WTC11 (cell line): ENCODE data around the gene STX8. TPM values are rescaled to one million over a fixed set of nuclear protein-coding genes. Genes with fewer than 3 reads are reported as not detected.

Experiments used
- ATAC-seq: fragments of 200-7000 bp; cut with Tn5 transposase; 2 replicates; pipeline ENCODE4 v1.10.0; 2021; ENCODE audit warnings: mild to moderate bottlenecking, moderate library complexity
- CTCF ChIA-PET: fragments of 300-600 bp; sonication (Branson Sonifier 250); formaldehyde crosslinking; loops from one replicate; lab custom pipeline; 2021; ENCODE audit warnings: antibody characterized with exemption; lab: Charles Lee
- POLR2A ChIA-PET: fragments of 350-600 bp; sonication (Branson Sonifier 250); formaldehyde crosslinking; loops from one replicate; lab custom pipeline; 2021; ENCODE audit warnings: antibody characterized with exemption; lab: Charles Lee
- DNase-seq: peaks from one replicate; pipeline ENCODE4 v3.0.0; 2021; ENCODE audit warnings: low spot score
- H3K27ac Mint-ChIP-seq: 2 replicates; pipeline ENCODE4 v1.8.0; 2021; ENCODE audit warnings: mixed read lengths
- H3K27me3 Mint-ChIP-seq: 2 replicates; pipeline ENCODE4 v1.8.0; 2021; ENCODE audit warnings: low read depth, mild to moderate bottlenecking, moderate library complexity, mixed read lengths
- H3K36me3 Mint-ChIP-seq: 2 replicates; pipeline ENCODE4 v1.8.0; 2021; ENCODE audit warnings: mixed read lengths
- H3K4me1 Mint-ChIP-seq: 2 replicates; pipeline ENCODE4 v1.8.0; 2022; ENCODE audit warnings: mixed read lengths
- H3K4me3 Mint-ChIP-seq: 2 replicates; pipeline ENCODE4 v1.8.0; 2021; ENCODE audit warnings: mild to moderate bottlenecking, moderate library complexity, mixed read lengths
- H3K9me3 Mint-ChIP-seq: 2 replicates; pipeline ENCODE4 v1.8.0; 2021; ENCODE audit warnings: mixed read lengths
- CBFB ChIP-seq: sonication (generic); formaldehyde crosslinking; IDR thresholded peaks from 2 replicates; pipeline ENCODE4 v1.8.1; 2022; ENCODE audit warnings: mild to moderate bottlenecking, low read depth, missing genetic modification reagents
- CREB1 ChIP-seq: sonication (generic); formaldehyde crosslinking; IDR thresholded peaks from 2 replicates; pipeline ENCODE4 v1.8.0; 2023; ENCODE audit warnings: mild to moderate bottlenecking, missing genetic modification reagents
- CTCF ChIP-seq: fragments of 200-600 bp; IDR thresholded peaks from 2 replicates; pipeline ENCODE4 v1.8.0; 2022; ENCODE audit warnings: antibody characterized with exemption
- E2F1 ChIP-seq: sonication (generic); formaldehyde crosslinking; IDR thresholded peaks from 2 replicates; pipeline ENCODE4 v1.8.0; 2022; ENCODE audit warnings: mild to moderate bottlenecking, missing genetic modification reagents
- E2F4 ChIP-seq: sonication (generic); formaldehyde crosslinking; IDR thresholded peaks from 2 replicates; pipeline ENCODE4 v1.8.1; 2022; ENCODE audit warnings: low read depth, mild to moderate bottlenecking, moderate library complexity, missing genetic modification reagents, borderline replicate concordance
- FOXJ3 ChIP-seq: sonication (generic); formaldehyde crosslinking; IDR thresholded peaks from 2 replicates; pipeline ENCODE4 v1.9.0; 2021; ENCODE audit warnings: missing genetic modification reagents, mild to moderate bottlenecking, borderline replicate concordance
- GABPB1 ChIP-seq: sonication (generic); formaldehyde crosslinking; IDR thresholded peaks from 2 replicates; pipeline ENCODE4 v1.8.1; 2023; ENCODE audit warnings: mild to moderate bottlenecking, missing genetic modification reagents
- IRF1 ChIP-seq: sonication (generic); formaldehyde crosslinking; IDR thresholded peaks from 2 replicates; pipeline ENCODE4 v1.8.0; 2023; ENCODE audit warnings: missing genetic modification reagents
- IRF2 ChIP-seq: sonication (generic); formaldehyde crosslinking; IDR thresholded peaks from 2 replicates; pipeline ENCODE4 v1.8.0; 2022; ENCODE audit warnings: low read depth, missing genetic modification reagents, borderline replicate concordance
- MXD4 ChIP-seq: fragments of 250-450 bp; sonication (Bioruptor Pico); IDR thresholded peaks from 2 replicates; pipeline ENCODE4 v1.8.0; 2021; ENCODE audit warnings: mild to moderate bottlenecking, moderate library complexity, borderline replicate concordance
- NFYB ChIP-seq: sonication (generic); formaldehyde crosslinking; conservative IDR thresholded peaks from 2 replicates; pipeline ENCODE4 v1.8.0; 2022; ENCODE audit warnings: low read depth, missing genetic modification reagents
- PRRX2 ChIP-seq: fragments of 250-450 bp; sonication (Bioruptor Pico); IDR thresholded peaks from 2 replicates; pipeline ENCODE4 v1.8.0; 2021; ENCODE audit warnings: mild to moderate bottlenecking
- SMAD4 ChIP-seq: sonication (generic); formaldehyde crosslinking; IDR thresholded peaks from 2 replicates; pipeline ENCODE4 v1.8.0; 2022; ENCODE audit warnings: mild to moderate bottlenecking, missing genetic modification reagents
- SP1 ChIP-seq: sonication (generic); formaldehyde crosslinking; conservative IDR thresholded peaks from 2 replicates; pipeline ENCODE4 v1.8.1; 2022; ENCODE audit warnings: missing genetic modification reagents
- TCF7 ChIP-seq: sonication (generic); formaldehyde crosslinking; IDR thresholded peaks from 2 replicates; pipeline ENCODE4 v1.8.0; 2022; ENCODE audit warnings: mild to moderate bottlenecking, low read depth, missing genetic modification reagents, moderate library complexity
- ZNF121 ChIP-seq: sonication (generic); formaldehyde crosslinking; IDR thresholded peaks from 2 replicates; pipeline ENCODE4 v1.8.0; 2023; ENCODE audit warnings: missing genetic modification reagents
- ZNF232 ChIP-seq: sonication (generic); formaldehyde crosslinking; IDR thresholded peaks from 2 replicates; pipeline ENCODE4 v1.8.0; 2022; ENCODE audit warnings: mild to moderate bottlenecking, missing genetic modification reagents
- total RNA-seq: library from RNA; stranded (reverse); gene quantifications from 3 replicates; pipeline ENCODE4 v1.2.3, GENCODE V29; 2021
- TF ChIP-seq, protein P1 (sequence below): sonication (generic); formaldehyde crosslinking; IDR thresholded peaks from 2 replicates; pipeline ENCODE4 v1.8.0; 2022; ENCODE audit warnings: mild to moderate bottlenecking, missing genetic modification reagents
- TF ChIP-seq, protein P2 (sequence below): sonication (generic); formaldehyde crosslinking; IDR thresholded peaks from 2 replicates; pipeline ENCODE4 v1.8.1; 2023; ENCODE audit warnings: mild to moderate bottlenecking, missing genetic modification reagents, moderate library complexity
- TF ChIP-seq, protein P3 (sequence below): sonication (generic); formaldehyde crosslinking; IDR thresholded peaks from 2 replicates; pipeline ENCODE4 v1.8.1; 2022; ENCODE audit warnings: mild to moderate bottlenecking, moderate library complexity, missing genetic modification reagents

Gene STX8
- total RNA-seq, 1 experiment from 2014 or later: 39.9 TPM

- POLR2A ChIA-PET: no interaction called here
- H3K4me3 Mint-ChIP-seq: no peak overlapping the region
- ATAC-seq (no peak), DNase-seq (no peak)
- H3K4me1 Mint-ChIP-seq: peaks cover 7% of the 10 kb centered on the region
- H3K36me3 Mint-ChIP-seq: no peaks in the 10 kb centered on the region
- H3K27ac Mint-ChIP-seq: no peak overlapping the region
- no peaks in the 10 kb centered on the region for H3K27me3 Mint-ChIP-seq
- no peaks in the 10 kb centered on the region; the same call in 1 of the 2 replicates for H3K9me3 Mint-ChIP-seq
- CTCF ChIA-PET: interaction anchor here (0.6 to 1.5 kb wide), 6 partner anchors 21 to 250 kb away, joined by 3 to 8 read pairs (median 3); no protein-coding TSS in a partner anchor
- TF ChIP-seq, protein P1, sequence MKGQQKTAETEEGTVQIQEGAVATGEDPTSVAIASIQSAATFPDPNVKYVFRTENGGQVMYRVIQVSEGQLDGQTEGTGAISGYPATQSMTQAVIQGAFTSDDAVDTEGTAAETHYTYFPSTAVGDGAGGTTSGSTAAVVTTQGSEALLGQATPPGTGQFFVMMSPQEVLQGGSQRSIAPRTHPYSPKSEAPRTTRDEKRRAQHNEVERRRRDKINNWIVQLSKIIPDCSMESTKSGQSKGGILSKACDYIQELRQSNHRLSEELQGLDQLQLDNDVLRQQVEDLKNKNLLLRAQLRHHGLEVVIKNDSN (CRISPR knock-in tag): no peak
- TF ChIP-seq NFYB (CRISPR knock-in tag): no peak
- TF ChIP-seq, protein P2, sequence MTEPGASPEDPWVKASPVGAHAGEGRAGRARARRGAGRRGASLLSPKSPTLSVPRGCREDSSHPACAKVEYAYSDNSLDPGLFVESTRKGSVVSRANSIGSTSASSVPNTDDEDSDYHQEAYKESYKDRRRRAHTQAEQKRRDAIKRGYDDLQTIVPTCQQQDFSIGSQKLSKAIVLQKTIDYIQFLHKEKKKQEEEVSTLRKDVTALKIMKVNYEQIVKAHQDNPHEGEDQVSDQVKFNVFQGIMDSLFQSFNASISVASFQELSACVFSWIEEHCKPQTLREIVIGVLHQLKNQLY (CRISPR knock-in tag): no peak
- TF ChIP-seq PRRX2 (CRISPR knock-in tag): no peak
- TF ChIP-seq IRF2 (CRISPR knock-in tag): no peak
- TF ChIP-seq IRF1: no peak
- no peak for TF ChIP-seq CREB1 (CRISPR knock-in tag)
- TF ChIP-seq E2F4 (CRISPR knock-in tag): no peak
- no peak for TF ChIP-seq ZNF121 (CRISPR knock-in tag)
- no peak for TF ChIP-seq CTCF
- TF ChIP-seq FOXJ3: no peak
- no peak for TF ChIP-seq TCF7 (CRISPR knock-in tag)
- TF ChIP-seq MXD4 (CRISPR knock-in tag): no peak
- no peak for TF ChIP-seq SMAD4 (CRISPR knock-in tag)
- TF ChIP-seq CBFB (CRISPR knock-in tag): no peak
- TF ChIP-seq, protein P3, sequence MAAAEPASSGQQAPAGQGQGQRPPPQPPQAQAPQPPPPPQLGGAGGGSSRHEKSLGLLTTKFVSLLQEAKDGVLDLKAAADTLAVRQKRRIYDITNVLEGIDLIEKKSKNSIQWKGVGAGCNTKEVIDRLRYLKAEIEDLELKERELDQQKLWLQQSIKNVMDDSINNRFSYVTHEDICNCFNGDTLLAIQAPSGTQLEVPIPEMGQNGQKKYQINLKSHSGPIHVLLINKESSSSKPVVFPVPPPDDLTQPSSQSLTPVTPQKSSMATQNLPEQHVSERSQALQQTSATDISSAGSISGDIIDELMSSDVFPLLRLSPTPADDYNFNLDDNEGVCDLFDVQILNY: no peak
- TF ChIP-seq ZNF232: no peak
- TF ChIP-seq, all 79 proteins: peak for 0
Observed at GRCh38 chr17:9271989-9272388, 303.6 kb downstream of the STX8 start.

DNA sequence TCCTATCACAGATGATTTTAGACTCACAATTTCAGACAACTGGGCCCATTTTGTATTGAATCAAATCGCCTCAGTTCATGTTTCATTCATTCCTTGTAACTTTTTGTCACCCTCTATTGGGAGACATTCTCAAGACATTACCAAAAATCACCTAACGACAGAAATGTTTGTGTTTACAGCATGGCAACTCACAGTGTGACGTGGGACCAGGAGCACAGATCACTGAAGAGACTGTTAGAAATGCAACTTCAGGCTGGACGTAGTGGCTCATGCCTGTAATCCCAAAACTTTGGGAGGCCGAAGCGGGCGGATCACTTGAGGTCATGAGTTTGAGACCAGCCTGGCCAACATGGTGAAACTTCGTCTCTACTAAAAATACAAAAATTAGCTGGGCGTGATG lies 304.7 kb downstream of the STX8 start:
- H3K36me3 Mint-ChIP-seq: no peaks in the 10 kb centered on the region
- no peak for ATAC-seq
- no peak for TF ChIP-seq SP1 (CRISPR knock-in tag)
- TF ChIP-seq GABPB1 (CRISPR knock-in tag): no peak
- no peak for TF ChIP-seq TCF7 (CRISPR knock-in tag)
- no peak for TF ChIP-seq E2F1 (CRISPR knock-in tag)

More for the DNA sequence above, 304.7 kb downstream of the STX8 start:
- DNase-seq: no peak
- H3K27me3 Mint-ChIP-seq: no peaks in the 10 kb centered on the region
- H3K27ac Mint-ChIP-seq: no peak overlapping the region
- ChIA-PET CTCF (no interaction called here), POLR2A (no interaction called here)
- H3K9me3 Mint-ChIP-seq: no peaks in the 10 kb centered on the region
- H3K4me3 Mint-ChIP-seq: no peak overlapping the region
- H3K4me1 Mint-ChIP-seq: peaks cover 7% of the 10 kb centered on the region
